HEK293 (cell line): ENCODE measurements around the gene NARF.
A peak's percentile ranks its signal among the peaks of the same experiment; 100 is the strongest.

Source experiments
- BCL11B ChIP-seq: fragments of 450-650 bp; formaldehyde crosslinking; IDR thresholded peaks from 2 replicates; pipeline ENCODE4 v1.5.1; 2016; ENCODE audit warnings: low read depth, missing biosample characterization, missing genetic modification characterization
- GLIS1 ChIP-seq: fragments of 450-650 bp; formaldehyde crosslinking; IDR thresholded peaks from 2 replicates; pipeline ENCODE4 v1.5.1; 2016; ENCODE audit warnings: missing biosample characterization, missing genetic modification characterization
- GLIS2 ChIP-seq: fragments of 450-650 bp; formaldehyde crosslinking; IDR thresholded peaks from 2 replicates; pipeline ENCODE4 v1.5.1; 2016; ENCODE audit warnings: missing biosample characterization, missing genetic modification characterization
- HOXC10 ChIP-seq: sonication (generic); formaldehyde crosslinking; IDR thresholded peaks from 2 replicates; pipeline ENCODE4 v1.8.1; 2023; ENCODE audit warnings: mild to moderate bottlenecking, missing genetic modification reagents
- INSM2 ChIP-seq: fragments of 450-650 bp; formaldehyde crosslinking; IDR thresholded peaks from 2 replicates; pipeline ENCODE4 v1.5.1; 2016; ENCODE audit warnings: missing biosample characterization, missing genetic modification characterization
- KLF17 ChIP-seq: fragments of 450-650 bp; formaldehyde crosslinking; IDR thresholded peaks from 2 replicates; pipeline ENCODE4 v1.5.1; 2016; ENCODE audit warnings: missing biosample characterization, missing genetic modification characterization
- MYNN ChIP-seq: fragments of 450-650 bp; formaldehyde crosslinking; IDR thresholded peaks from 2 replicates; pipeline ENCODE4 v1.5.1; 2016; ENCODE audit warnings: missing biosample characterization, missing genetic modification characterization, borderline replicate concordance
- PATZ1 ChIP-seq: fragments of 450-650 bp; formaldehyde crosslinking; IDR thresholded peaks from 2 replicates; pipeline ENCODE4 v1.5.1; 2016; ENCODE audit warnings: missing biosample characterization, missing genetic modification characterization
- PRDM10 ChIP-seq: fragments of 450-650 bp; formaldehyde crosslinking; IDR thresholded peaks from 2 replicates; pipeline ENCODE4 v1.5.1; 2016; ENCODE audit warnings: missing biosample characterization, missing genetic modification characterization
- SP3 ChIP-seq: fragments of 450-650 bp; formaldehyde crosslinking; IDR thresholded peaks from 2 replicates; pipeline ENCODE4 v1.5.1; 2016; ENCODE audit warnings: missing biosample characterization, missing genetic modification characterization
- ZBTB49 ChIP-seq: fragments of 450-650 bp; formaldehyde crosslinking; IDR thresholded peaks from 2 replicates; pipeline ENCODE4 v1.5.1; 2016; ENCODE audit warnings: missing biosample characterization, missing genetic modification characterization, low read depth
- ZFP69B ChIP-seq: fragments of 450-650 bp; formaldehyde crosslinking; IDR thresholded peaks from 2 replicates; pipeline ENCODE4 v1.5.1; 2016; ENCODE audit warnings: missing biosample characterization, missing genetic modification characterization
- ZNF10 ChIP-seq: fragments of 450-650 bp; formaldehyde crosslinking; IDR thresholded peaks from 2 replicates; pipeline ENCODE4 v1.5.1; 2017; ENCODE audit warnings: missing biosample characterization, missing genetic modification characterization
- ZNF121 ChIP-seq: fragments of 450-650 bp; formaldehyde crosslinking; IDR thresholded peaks from 2 replicates; pipeline ENCODE4 v1.5.1; 2016; ENCODE audit warnings: missing biosample characterization, missing genetic modification characterization
- ZNF140 ChIP-seq: fragments of 450-650 bp; formaldehyde crosslinking; IDR thresholded peaks from 2 replicates; pipeline ENCODE4 v1.5.1; 2016; ENCODE audit warnings: missing biosample characterization, missing genetic modification characterization
- ZNF175 ChIP-seq: fragments of 450-650 bp; formaldehyde crosslinking; IDR thresholded peaks from 2 replicates; pipeline ENCODE4 v1.5.1; 2016; ENCODE audit warnings: missing biosample characterization, missing genetic modification characterization
- ZNF341 ChIP-seq: fragments of 450-650 bp; formaldehyde crosslinking; IDR thresholded peaks from 2 replicates; pipeline ENCODE4; 2016; ENCODE audit warnings: low read depth, missing biosample characterization, missing genetic modification characterization
- ZNF416 ChIP-seq: fragments of 450-650 bp; formaldehyde crosslinking; IDR thresholded peaks from 2 replicates; pipeline ENCODE4 v1.5.1; 2016; ENCODE audit warnings: missing biosample characterization, missing genetic modification characterization
- ZNF510 ChIP-seq: fragments of 450-650 bp; formaldehyde crosslinking; IDR thresholded peaks from 2 replicates; pipeline ENCODE4 v1.5.1; 2018; ENCODE audit warnings: mild to moderate bottlenecking, missing genetic modification characterization, missing biosample characterization; ENCODE audit not compliant: insufficient replicate concordance
- ZNF580 ChIP-seq: fragments of 450-650 bp; formaldehyde crosslinking; IDR thresholded peaks from 2 replicates; pipeline ENCODE4 v1.5.1; 2016; ENCODE audit warnings: missing biosample characterization, missing genetic modification characterization
- ZNF639 ChIP-seq: fragments of 450-650 bp; formaldehyde crosslinking; IDR thresholded peaks from 2 replicates; pipeline ENCODE4 v1.5.1; 2016; ENCODE audit warnings: missing biosample characterization, missing genetic modification characterization
- ZNF654 ChIP-seq: fragments of 450-650 bp; formaldehyde crosslinking; IDR thresholded peaks from 2 replicates; pipeline ENCODE4 v1.5.1; 2016; ENCODE audit warnings: low read depth, missing biosample characterization, missing genetic modification characterization
- ZNF660 ChIP-seq: fragments of 450-650 bp; IDR thresholded peaks from 2 replicates; pipeline ENCODE4 v1.5.1; 2018; ENCODE audit warnings: missing biosample characterization, mild to moderate bottlenecking, missing genetic modification characterization
- ZNF76 ChIP-seq: fragments of 450-650 bp; formaldehyde crosslinking; IDR thresholded peaks from 2 replicates; pipeline ENCODE4; 2016; ENCODE audit warnings: low read depth, missing biosample characterization, missing genetic modification characterization, borderline replicate concordance
- ZSCAN5A ChIP-seq: fragments of 450-650 bp; formaldehyde crosslinking; IDR thresholded peaks from 2 replicates; pipeline ENCODE4 v1.5.1; 2016; ENCODE audit warnings: missing biosample characterization, missing genetic modification characterization

The NARF gene

GRCh38 chr17:82414548-82415281 lies 43.8 kb upstream of the NARF start (continued):
- no peak for TF ChIP-seq PRDM10 (tag by site-specific recombination)
- TF ChIP-seq ZNF654 (tag by site-specific recombination): peak; percentile 93
- TF ChIP-seq ZNF580 (tag by site-specific recombination): no peak
- peak; percentile 33; the same call in 1 of the 2 replicates for TF ChIP-seq ZNF76 (tag by site-specific recombination)
- no peak for TF ChIP-seq ZNF121
- peak; percentile 77; the same call in 1 of the 2 replicates for TF ChIP-seq HOXC10 (CRISPR knock-in tag)
- no peak for TF ChIP-seq ZNF140 (tag by site-specific recombination)
- TF ChIP-seq BCL11B: no peak
- TF ChIP-seq SP3 (tag by site-specific recombination): peak; percentile 36; the same call in 1 of the 2 replicates
- TF ChIP-seq GLIS2: peak; percentile 75
- no peak for TF ChIP-seq INSM2 (tag by site-specific recombination)
- no peak for TF ChIP-seq ZNF510 (tag by site-specific recombination)
- no peak for TF ChIP-seq KLF17 (tag by site-specific recombination)
- 0 out of 2 replicates have a peak, but pooled peaks have one; percentile 36 for TF ChIP-seq ZNF639
- no peak for TF ChIP-seq ZNF416
- TF ChIP-seq MYNN (tag by site-specific recombination): no peak
- 0 out of 2 replicates have a peak, but pooled peaks have one; percentile 29 for TF ChIP-seq ZNF341 (tag by site-specific recombination)
- TF ChIP-seq ZFP69B (tag by site-specific recombination): no peak
- TF ChIP-seq ZNF10 (tag by site-specific recombination): no peak
- TF ChIP-seq ZNF175: no peak
- no peak for TF ChIP-seq ZBTB49
- no peak for TF ChIP-seq ZNF660 (tag by site-specific recombination)
- no peak for TF ChIP-seq ZSCAN5A (tag by site-specific recombination)
- TF ChIP-seq GLIS1: peak; percentile 78
- TF ChIP-seq PATZ1 (tag by site-specific recombination): peak; percentile 27; the same call in 1 of the 2 replicates
